Thyroid gland (tissue), 4 donors: ENCODE data around the gene ATXN7.

Experiments used
- POLR2A ChIP-seq, 2 donors: fragments of 450-650 bp; IDR thresholded peaks; one replicate each; pipeline ENCODE4 v1.6.1; 2017; ENCODE audit warnings: antibody characterized with exemption in 2 of 2, mild to moderate bottlenecking in 2 of 2, moderate library complexity in 1 of 2
- TF ChIP-seq, protein P1 (sequence below), 6 experiments: fragments of 200-600 bp in 3 of 6; fragments of 450-650 bp in 3 of 6; sonication (generic) in 3 of 6; IDR thresholded peaks; one replicate each; pipeline ENCODE4 v1.5.1; 2016 to 2019; ENCODE audit warnings: antibody characterized with exemption in 6 of 6, mild to moderate bottlenecking in 2 of 6, inconsistent platforms in 1 of 6, moderate library complexity in 1 of 6

DNA sequence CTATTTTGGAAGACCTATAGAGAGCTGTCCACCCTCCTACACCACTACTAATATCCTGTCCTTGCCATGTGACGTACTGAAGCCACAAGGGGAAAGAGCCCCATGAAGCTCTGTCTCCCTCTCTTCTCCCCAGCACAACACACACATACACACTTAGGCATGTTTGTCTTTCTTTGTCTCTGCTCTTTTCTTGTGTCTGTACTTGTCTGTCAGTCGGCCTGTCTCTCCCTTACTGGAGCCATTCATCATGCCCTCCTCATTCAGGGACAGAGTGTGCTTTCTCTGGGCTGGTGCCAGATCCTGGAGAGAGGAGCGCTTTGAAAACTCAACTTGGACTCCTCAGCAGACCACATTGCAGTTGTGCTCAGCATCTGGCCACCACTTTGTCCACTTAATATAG lies 112.1 kb downstream of the ATXN7 start:
- TF ChIP-seq, protein P1, sequence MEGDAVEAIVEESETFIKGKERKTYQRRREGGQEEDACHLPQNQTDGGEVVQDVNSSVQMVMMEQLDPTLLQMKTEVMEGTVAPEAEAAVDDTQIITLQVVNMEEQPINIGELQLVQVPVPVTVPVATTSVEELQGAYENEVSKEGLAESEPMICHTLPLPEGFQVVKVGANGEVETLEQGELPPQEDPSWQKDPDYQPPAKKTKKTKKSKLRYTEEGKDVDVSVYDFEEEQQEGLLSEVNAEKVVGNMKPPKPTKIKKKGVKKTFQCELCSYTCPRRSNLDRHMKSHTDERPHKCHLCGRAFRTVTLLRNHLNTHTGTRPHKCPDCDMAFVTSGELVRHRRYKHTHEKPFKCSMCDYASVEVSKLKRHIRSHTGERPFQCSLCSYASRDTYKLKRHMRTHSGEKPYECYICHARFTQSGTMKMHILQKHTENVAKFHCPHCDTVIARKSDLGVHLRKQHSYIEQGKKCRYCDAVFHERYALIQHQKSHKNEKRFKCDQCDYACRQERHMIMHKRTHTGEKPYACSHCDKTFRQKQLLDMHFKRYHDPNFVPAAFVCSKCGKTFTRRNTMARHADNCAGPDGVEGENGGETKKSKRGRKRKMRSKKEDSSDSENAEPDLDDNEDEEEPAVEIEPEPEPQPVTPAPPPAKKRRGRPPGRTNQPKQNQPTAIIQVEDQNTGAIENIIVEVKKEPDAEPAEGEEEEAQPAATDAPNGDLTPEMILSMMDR (IDR thresholded peaks at IDR 0.05) = no peak
- no peak for TF ChIP-seq POLR2A (IDR thresholded peaks at IDR 0.05)
